ENCODE data around the gene KANSL2. TPM values are rescaled to one million over a fixed set of nuclear protein-coding genes. Genes with fewer than 3 reads are reported as not detected.

KANSL2 gene
- total RNA-seq, 1 experiment from 2014 or later = 21.8 TPM

DNA sequence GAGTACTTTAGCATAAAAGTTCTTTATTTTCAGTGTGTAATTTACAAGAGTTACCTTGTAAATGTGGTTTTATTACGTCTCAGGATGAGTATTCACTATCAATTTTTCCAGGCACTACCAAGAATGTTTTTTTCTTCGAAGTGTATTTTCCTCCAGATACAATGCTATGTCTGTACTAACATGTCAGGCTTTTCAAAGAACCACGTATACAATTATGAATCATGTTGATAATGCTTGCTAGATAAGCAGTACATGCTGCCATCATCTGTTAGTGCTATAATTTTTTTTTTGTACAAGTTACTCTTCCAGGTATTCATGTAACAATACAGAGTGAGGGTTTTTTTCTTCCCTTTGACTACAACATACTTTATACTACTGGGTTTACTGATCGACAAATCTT, 5.6 kb upstream of the KANSL2 start:
- DNase-seq = no peak
- Histone ChIP-seq H4K20me1 (ENCODE audit: insufficient read depth) (peaks cover 13% of the 10 kb centered on the region), H3K9me2 (ENCODE audit: insufficient read depth) (no peaks in the 10 kb centered on the region), H3K4me2 (no peak overlapping the region), H2AFZ (no peak overlapping the region), H3K27ac (no peak overlapping the region), H3K4me1 (replicated peaks; ENCODE audit: insufficient read depth) (no peaks in the 10 kb centered on the region), H3K36me3 (ENCODE audit: low read depth) (peaks cover 11% of the 10 kb centered on the region; the same call in 1 of the 2 replicates), H3F3A (ENCODE audit: insufficient read depth, low read depth) (peaks cover 30% of the 10 kb centered on the region), H3K4me3 (no peak overlapping the region), H3K79me2 (ENCODE audit: low read depth) (no peaks in the 10 kb centered on the region), H3K9me3 (ENCODE audit: insufficient read depth, low read depth) (no peaks in the 10 kb centered on the region), H3K27me3 (ENCODE audit: insufficient read depth, low read depth) (no peaks in the 10 kb centered on the region)
- CTCF ChIA-PET = no interaction called here
- POLR2A ChIA-PET (ENCODE audit: unreplicated experiment) = no interaction called here
- TF ChIP-seq EZH2 (IDR thresholded peaks at IDR 0.05; ENCODE audit: low read depth) = no peak
- TF ChIP-seq, protein P1, sequence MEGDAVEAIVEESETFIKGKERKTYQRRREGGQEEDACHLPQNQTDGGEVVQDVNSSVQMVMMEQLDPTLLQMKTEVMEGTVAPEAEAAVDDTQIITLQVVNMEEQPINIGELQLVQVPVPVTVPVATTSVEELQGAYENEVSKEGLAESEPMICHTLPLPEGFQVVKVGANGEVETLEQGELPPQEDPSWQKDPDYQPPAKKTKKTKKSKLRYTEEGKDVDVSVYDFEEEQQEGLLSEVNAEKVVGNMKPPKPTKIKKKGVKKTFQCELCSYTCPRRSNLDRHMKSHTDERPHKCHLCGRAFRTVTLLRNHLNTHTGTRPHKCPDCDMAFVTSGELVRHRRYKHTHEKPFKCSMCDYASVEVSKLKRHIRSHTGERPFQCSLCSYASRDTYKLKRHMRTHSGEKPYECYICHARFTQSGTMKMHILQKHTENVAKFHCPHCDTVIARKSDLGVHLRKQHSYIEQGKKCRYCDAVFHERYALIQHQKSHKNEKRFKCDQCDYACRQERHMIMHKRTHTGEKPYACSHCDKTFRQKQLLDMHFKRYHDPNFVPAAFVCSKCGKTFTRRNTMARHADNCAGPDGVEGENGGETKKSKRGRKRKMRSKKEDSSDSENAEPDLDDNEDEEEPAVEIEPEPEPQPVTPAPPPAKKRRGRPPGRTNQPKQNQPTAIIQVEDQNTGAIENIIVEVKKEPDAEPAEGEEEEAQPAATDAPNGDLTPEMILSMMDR (conservative IDR thresholded peaks at IDR 0.05) = no peak
- no TSS peak for BruUV-seq (replicated peaks)
- intact Hi-C loops (cut with micrococcal nuclease; ENCODE audit: unreplicated experiment) = loop anchor here (10.0 kb wide), 1 partner anchor 307 kb away; the partner anchor contains the start of gene DDN

DNA sequence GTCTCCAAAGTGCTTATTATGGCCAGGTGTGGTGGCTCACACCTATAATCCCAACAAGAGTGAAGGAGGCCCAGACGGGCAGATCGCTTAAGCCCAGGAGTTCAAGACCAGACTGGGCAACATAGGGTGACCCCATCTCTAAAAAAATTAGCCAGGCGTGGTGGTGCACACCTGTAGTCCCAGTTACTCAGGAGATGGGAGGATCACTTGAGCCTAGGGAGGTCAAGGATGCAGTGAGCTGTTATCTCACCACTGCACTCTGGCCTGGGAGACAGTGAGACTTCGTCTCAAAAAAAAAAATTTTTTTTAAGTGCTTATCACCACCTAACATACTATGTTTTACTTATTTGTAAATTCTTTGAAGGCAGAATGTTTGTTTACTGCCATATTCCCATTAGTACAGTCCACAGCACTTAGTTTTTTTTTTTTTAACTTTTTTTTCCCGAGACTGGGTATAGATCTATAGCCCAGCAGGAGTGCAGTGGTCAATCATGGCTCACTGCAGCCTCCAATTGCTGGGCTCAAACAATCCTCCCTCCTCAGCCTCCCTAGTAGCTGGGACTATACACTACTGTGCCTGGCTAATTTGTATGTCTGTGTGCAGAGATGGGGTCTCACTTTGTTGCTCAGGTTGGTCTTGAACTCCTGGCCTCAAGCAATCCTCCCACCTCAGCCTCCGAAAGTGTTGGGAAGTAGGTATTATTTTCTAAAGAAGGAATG, 4.7 kb upstream of the KANSL2 start:
- POLR2A ChIA-PET (ENCODE audit: unreplicated experiment) = interaction anchor here (0.5 kb wide), 1 partner anchor 163 kb away, joined by 4 read pairs; no protein-coding TSS in a partner anchor
- CTCF ChIA-PET = no interaction called here
- BruUV-seq (replicated peaks) = no TSS peak

DNA sequence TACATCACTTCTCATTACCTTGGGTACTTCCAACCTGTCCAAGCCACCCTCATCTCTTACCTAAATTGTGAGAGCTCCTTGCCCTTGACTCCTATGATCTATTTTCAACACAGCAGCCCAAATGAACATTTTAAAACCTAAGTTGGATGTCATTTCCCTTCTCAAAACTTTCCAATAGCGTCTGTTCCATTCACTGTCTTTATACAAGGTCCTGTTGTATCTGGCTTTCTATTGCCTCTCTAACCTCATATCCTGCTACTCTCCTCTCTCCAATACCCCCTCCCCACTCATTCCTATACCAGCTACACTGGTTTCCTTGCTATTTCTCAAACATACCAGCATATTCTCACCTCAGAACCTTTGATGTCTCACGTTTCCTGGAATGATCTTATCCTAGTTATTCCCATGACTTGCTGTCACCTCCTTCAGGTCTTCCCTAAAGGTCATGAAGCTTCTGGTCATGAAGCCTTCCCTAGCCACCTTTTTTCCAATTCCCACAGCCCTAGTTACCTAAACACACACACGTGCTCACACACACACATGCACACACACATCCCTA, 4.1 kb upstream of the KANSL2 start:
- peaks cover 13% of the 10 kb centered on the region for H4K20me1 ChIP-seq (ENCODE audit: insufficient read depth)
- H3K4me3 ChIP-seq = no peak overlapping the region
- POLR2A ChIA-PET (ENCODE audit: unreplicated experiment) = interaction anchor here (0.5 to 0.6 kb wide), 2 partner anchors 23 to 163 kb away, joined by 3 to 4 read pairs; no protein-coding TSS in a partner anchor
- no TSS peak for BruUV-seq (replicated peaks)
- H2AFZ ChIP-seq = no peak overlapping the region
- no peaks in the 10 kb centered on the region for H3K9me3 ChIP-seq (ENCODE audit: insufficient read depth, low read depth)
- intact Hi-C loops (cut with micrococcal nuclease; ENCODE audit: unreplicated experiment) = loop anchor here (10.0 kb wide), 1 partner anchor 309 kb away; the partner anchor contains the start of gene DDN
- H3K36me3 ChIP-seq (ENCODE audit: low read depth) = 0 out of 2 replicates have a peak, but pooled peaks cover under 1% of the 10 kb centered on the region
- H3K27ac ChIP-seq = no peak overlapping the region
- no peaks in the 10 kb centered on the region for H3K27me3 ChIP-seq (ENCODE audit: insufficient read depth, low read depth)
- peaks cover 30% of the 10 kb centered on the region for H3F3A ChIP-seq (ENCODE audit: insufficient read depth, low read depth)
- no peak for TF ChIP-seq EZH2 (IDR thresholded peaks at IDR 0.05; ENCODE audit: low read depth)
- TF ChIP-seq, protein P1 (conservative IDR thresholded peaks at IDR 0.05) = no peak
- peaks cover 9% of the 10 kb centered on the region for H3K79me2 ChIP-seq (ENCODE audit: low read depth)
- H3K4me1 ChIP-seq (replicated peaks; ENCODE audit: insufficient read depth) = peaks cover 1% of the 10 kb centered on the region
- H3K9me2 ChIP-seq (ENCODE audit: insufficient read depth) = no peaks in the 10 kb centered on the region
- H3K4me2 ChIP-seq = no peak overlapping the region
- CTCF ChIA-PET = no interaction called here
- no peak for DNase-seq

More for the DNA sequence above, 4.7 kb upstream of the KANSL2 start:
- Histone ChIP-seq H3K4me2 (no peak overlapping the region), H3K4me3 (no peak overlapping the region), H3K79me2 (ENCODE audit: low read depth) (peaks cover 2% of the 10 kb centered on the region), H3F3A (ENCODE audit: insufficient read depth, low read depth) (peaks cover 30% of the 10 kb centered on the region), H3K36me3 (ENCODE audit: low read depth) (0 out of 2 replicates have a peak, but pooled peaks cover 7% of the 10 kb centered on the region), H2AFZ (no peak overlapping the region), H3K9me3 (ENCODE audit: insufficient read depth, low read depth) (no peaks in the 10 kb centered on the region), H3K27me3 (ENCODE audit: insufficient read depth, low read depth) (no peaks in the 10 kb centered on the region), H4K20me1 (ENCODE audit: insufficient read depth) (peaks cover 13% of the 10 kb centered on the region), H3K4me1 (replicated peaks; ENCODE audit: insufficient read depth) (no peaks in the 10 kb centered on the region), H3K27ac (no peak overlapping the region), H3K9me2 (ENCODE audit: insufficient read depth) (no peaks in the 10 kb centered on the region)
- DNase-seq = no peak
- intact Hi-C loops (cut with micrococcal nuclease; ENCODE audit: unreplicated experiment) = loop anchor here (10.0 kb wide), 1 partner anchor 308 kb away; the partner anchor contains the start of gene DDN
- TF ChIP-seq, protein P1 (conservative IDR thresholded peaks at IDR 0.05) = no peak
- no peak for TF ChIP-seq EZH2 (IDR thresholded peaks at IDR 0.05; ENCODE audit: low read depth)
